HepG2 (cell line): Measurements from ENCODE around the gene USP40. TPM values are rescaled to one million over a fixed set of nuclear protein-coding genes. Genes with fewer than 3 reads are reported as not detected.

Experiments used
- CEBPZ ChIP-seq: IDR thresholded peaks from 2 replicates; pipeline ENCODE4 v1.6.1; 2012; ENCODE audit warnings: low read length, improper control_type of control experiment
- FOXK2 ChIP-seq: fragments of 450-650 bp; IDR thresholded peaks from 2 replicates; pipeline ENCODE4 v1.6.1; 2016
- HHEX ChIP-seq: IDR thresholded peaks from 2 replicates; pipeline ENCODE4 v1.6.1; 2016; ENCODE audit warnings: control low read depth
- IKZF4 ChIP-seq: sonication (generic); formaldehyde crosslinking; IDR thresholded peaks from 2 replicates; pipeline ENCODE4 v1.5.1; 2020; ENCODE audit warnings: borderline replicate concordance, mild to moderate bottlenecking, low read depth, missing genetic modification reagents; ENCODE audit errors: not compliant biosample characterization
- PAWR ChIP-seq: sonication (generic); formaldehyde crosslinking; IDR thresholded peaks from 2 replicates; pipeline ENCODE4 v1.4.0; 2020; ENCODE audit warnings: missing genetic modification reagents, mild to moderate bottlenecking, borderline replicate concordance
- PTBP1 ChIP-seq: fragments of 200-400 bp; formaldehyde crosslinking; IDR thresholded peaks from 2 replicates; pipeline ENCODE4 v1.6.1; 2018; ENCODE audit warnings: low read length, low read depth; ENCODE audit not compliant: poor library complexity, severe bottlenecking
- RORA ChIP-seq: sonication (generic); formaldehyde crosslinking; IDR thresholded peaks from 2 replicates; pipeline ENCODE4 v1.5.0; 2020; ENCODE audit warnings: mild to moderate bottlenecking, missing genetic modification reagents, moderate library complexity
- SP4 ChIP-seq: sonication (generic); formaldehyde crosslinking; IDR thresholded peaks from 2 replicates; pipeline ENCODE4 v1.8.1; 2023; ENCODE audit warnings: mild to moderate bottlenecking, missing genetic modification reagents
- SRY ChIP-seq: sonication (generic); formaldehyde crosslinking; IDR thresholded peaks from 2 replicates; pipeline ENCODE4 v1.8.0; 2022; ENCODE audit warnings: mild to moderate bottlenecking, missing genetic modification reagents
- TAF15 ChIP-seq: fragments of 200-400 bp; formaldehyde crosslinking; IDR thresholded peaks from one replicate; pipeline ENCODE4 v1.6.1; 2018; ENCODE audit warnings: mild to moderate bottlenecking, low read depth, low read length; ENCODE audit not compliant: poor library complexity, severe bottlenecking
- ZFAT ChIP-seq: sonication (generic); formaldehyde crosslinking; conservative IDR thresholded peaks from 2 replicates; pipeline ENCODE4 v1.8.1; 2023; ENCODE audit warnings: missing genetic modification reagents, inconsistent platforms
- ZIK1 ChIP-seq: sonication (generic); formaldehyde crosslinking; IDR thresholded peaks from 2 replicates; pipeline ENCODE4 v1.5.0; 2020; ENCODE audit warnings: mild to moderate bottlenecking, low read depth, missing genetic modification reagents, borderline replicate concordance
- ZMYM2 ChIP-seq: sonication (generic); formaldehyde crosslinking; IDR thresholded peaks from 2 replicates; pipeline ENCODE4 v1.8.0; 2022; ENCODE audit warnings: mild to moderate bottlenecking, missing genetic modification reagents
- ZNF20 ChIP-seq: sonication (generic); formaldehyde crosslinking; IDR thresholded peaks from 2 replicates; pipeline ENCODE4 v1.4.0; 2020; ENCODE audit warnings: mild to moderate bottlenecking, moderate library complexity, missing genetic modification reagents
- ZNF260 ChIP-seq: sonication (generic); formaldehyde crosslinking; IDR thresholded peaks from 2 replicates; pipeline ENCODE4 v1.4.0; 2020; ENCODE audit warnings: missing genetic modification reagents, low read depth, mild to moderate bottlenecking, borderline replicate concordance
- ZNF274 ChIP-seq: sonication (generic); formaldehyde crosslinking; IDR thresholded peaks from 2 replicates; pipeline ENCODE4 v1.5.1; 2020; ENCODE audit warnings: mild to moderate bottlenecking, missing genetic modification reagents
- ZNF326 ChIP-seq: sonication (generic); formaldehyde crosslinking; IDR thresholded peaks from 2 replicates; pipeline ENCODE4 v1.4.0; 2020; ENCODE audit warnings: missing genetic modification reagents, borderline replicate concordance
- ZNF33A ChIP-seq: sonication (generic); formaldehyde crosslinking; IDR thresholded peaks from 2 replicates; pipeline ENCODE4 v1.5.1; 2020; ENCODE audit warnings: missing genetic modification reagents, mild to moderate bottlenecking, moderate library complexity, borderline replicate concordance
- ZNF572 ChIP-seq: sonication (generic); formaldehyde crosslinking; IDR thresholded peaks from 2 replicates; pipeline ENCODE4 v1.5.1; 2020; ENCODE audit warnings: mild to moderate bottlenecking, missing genetic modification reagents
- ZNF687 ChIP-seq: sonication (generic); formaldehyde crosslinking; IDR thresholded peaks from 2 replicates; pipeline ENCODE4 v1.5.1; 2020; ENCODE audit warnings: mild to moderate bottlenecking, missing genetic modification reagents, moderate library complexity
- ZNF747 ChIP-seq: sonication (generic); formaldehyde crosslinking; IDR thresholded peaks from 2 replicates; pipeline ENCODE4 v1.8.1; 2023; ENCODE audit warnings: missing genetic modification reagents, mild to moderate bottlenecking, borderline replicate concordance
- polyA plus RNA-seq, 8 experiments: library from polyadenylated mRNA; depleted of rRNA in 3 of 8; stranded (reverse) in 7 of 8; unstranded in 1 of 8; fragments of >200 nt; fragmentation: Illumina TruSeq in 4 of 8; extraction: Trizol in 4 of 8; gene quantifications; 2 replicates each; pipeline versions ENCODE4 v1.2.1 to v1.2.3, GENCODE V29; 2011 to 2016; ENCODE audit warnings: low read depth in 4 of 8, missing spikeins in 1 of 8, mixed read lengths in 1 of 8; ENCODE audit not compliant: insufficient read depth in 1 of 8
- total RNA-seq, 5 experiments: library from RNA; depleted of rRNA; stranded (reverse); fragments of >200 nt; fragmentation: Illumina TruSeq; extraction: Trizol; gene quantifications; 2 replicates each; pipeline ENCODE4 v1.2.3, GENCODE V29; 2016; ENCODE audit warnings: low read depth in 1 of 5

Gene USP40
- total and polyA plus RNA-seq, 2 of the 13 experiments (the other 11 are each of a cell fraction or from before 2014, with no cell fraction given) = 41.0 to 46.3 TPM

- TF ChIP-seq SRY (CRISPR knock-in tag) = peak; percentile 98
- peak; percentile 86 for TF ChIP-seq IKZF4
- TF ChIP-seq ZNF687 (CRISPR knock-in tag) = peak; percentile 93
- 0 out of 2 replicates have a peak, but pooled peaks have one; percentile 65 for TF ChIP-seq ZNF747 (CRISPR knock-in tag)
- no peak for TF ChIP-seq PAWR (CRISPR knock-in tag)
- TF ChIP-seq ZMYM2 (CRISPR knock-in tag) = no peak
- TF ChIP-seq ZNF572 (CRISPR knock-in tag) = peak; percentile 97
- TF ChIP-seq CEBPZ = no peak
- TF ChIP-seq ZNF326 (CRISPR knock-in tag) = no peak
- TF ChIP-seq PTBP1 = peak; percentile 62
- no peak for TF ChIP-seq ZNF260 (CRISPR knock-in tag)
- TF ChIP-seq ZFAT (CRISPR knock-in tag) = peak; percentile 65; the same call in 1 of the 2 replicates
- peak; percentile 83 for TF ChIP-seq SP4
- TF ChIP-seq HHEX = no peak
- TF ChIP-seq TAF15 = peak; percentile 56
- peak; percentile 98 for TF ChIP-seq ZNF274 (CRISPR knock-in tag)
- TF ChIP-seq ZNF20 = no peak
- peak; percentile 73 for TF ChIP-seq ZIK1
- TF ChIP-seq RORA (CRISPR knock-in tag) = no peak; the same call in 1 of the 2 replicates
- TF ChIP-seq ZNF33A = no peak
- no peak for TF ChIP-seq FOXK2
Measured at GRCh38 chr2:233566141-233566956, at the start of gene USP40 (continued).
